ENCODE measurements around the gene DOCK3.
"Not testable (repeated sequence)": the region's sequence is repeated elsewhere in the genome, so short reads cannot be mapped to it uniquely, and the experiment has no call there.

DOCK3 gene

DNA sequence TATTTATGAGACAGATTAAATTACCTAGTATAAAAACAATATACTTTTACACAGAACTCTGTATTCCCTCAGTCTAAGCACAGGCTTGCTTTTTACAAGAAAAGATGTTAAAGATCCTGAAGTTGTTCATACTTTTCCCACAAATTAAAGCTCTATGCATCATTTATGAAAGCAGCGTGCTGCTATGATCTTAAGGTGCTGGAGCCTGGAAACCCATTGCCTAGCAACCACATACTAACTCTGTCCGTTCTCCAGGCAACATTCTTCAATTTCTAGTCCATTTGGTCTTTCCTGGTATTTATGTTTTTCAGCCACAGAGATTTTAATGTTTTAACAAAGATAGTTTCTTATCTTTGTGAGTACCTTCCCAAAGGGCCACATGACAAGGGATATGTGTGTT is 312.0 kb downstream of the DOCK3 start:
- no peak for DNase-seq (ENCODE audit: low spot score)

DNA sequence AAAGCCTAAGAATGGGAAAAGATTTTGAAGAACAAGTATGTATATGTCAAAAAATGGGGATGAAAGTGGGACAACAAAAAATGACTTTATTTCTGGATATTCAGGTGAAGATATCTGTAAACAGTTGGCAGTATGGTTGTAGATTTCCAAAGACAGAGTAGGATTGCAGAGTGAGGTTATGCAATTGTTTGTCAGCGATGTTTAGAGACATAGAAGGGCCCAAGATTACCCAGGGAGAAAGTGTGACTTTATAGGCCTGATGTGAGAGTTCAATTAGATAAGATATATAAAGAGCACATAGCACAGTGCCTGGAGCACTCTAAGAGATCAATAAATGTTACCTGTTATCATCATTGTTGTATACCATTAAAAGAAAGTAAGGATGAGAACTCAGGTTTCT is 319.8 kb downstream of the DOCK3 start:
- no peak for DNase-seq (ENCODE audit: low spot score)

DNA sequence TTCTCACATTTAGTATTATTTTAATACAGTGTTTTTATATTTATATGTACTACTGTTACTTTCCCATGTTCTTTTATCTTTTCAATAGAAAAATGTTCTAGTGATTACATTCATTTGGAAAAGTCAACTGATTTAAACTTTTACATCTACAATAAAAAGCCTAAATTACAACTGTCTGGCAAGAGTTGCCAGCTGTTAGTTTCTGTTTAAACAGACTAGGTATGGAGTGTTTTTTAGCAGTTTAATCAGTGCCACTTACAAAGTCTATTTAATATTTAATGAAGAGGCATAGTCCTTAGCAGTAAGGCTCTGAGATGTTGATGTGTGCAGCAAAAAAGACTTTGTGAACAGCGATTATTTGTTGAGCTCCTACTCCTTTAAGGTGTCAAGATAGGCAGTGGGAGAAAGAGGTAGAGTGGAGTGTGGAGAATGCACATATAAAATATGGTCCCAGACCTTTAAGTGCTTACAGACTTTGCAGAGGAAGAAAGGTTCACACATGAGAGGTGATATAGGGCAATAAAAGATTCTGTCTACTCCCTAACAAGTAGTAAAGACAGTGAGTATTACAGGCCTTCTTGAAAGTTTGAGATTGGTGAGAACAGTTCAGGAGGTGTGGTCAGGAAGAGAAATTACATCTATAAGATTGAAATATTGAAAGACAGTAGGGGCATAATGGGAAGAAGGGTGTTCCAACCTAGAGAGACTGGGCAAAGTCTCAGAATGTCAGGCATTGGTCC is 320.5 kb downstream of the DOCK3 start:
- no peak for DNase-seq (ENCODE audit: low spot score)

DNA sequence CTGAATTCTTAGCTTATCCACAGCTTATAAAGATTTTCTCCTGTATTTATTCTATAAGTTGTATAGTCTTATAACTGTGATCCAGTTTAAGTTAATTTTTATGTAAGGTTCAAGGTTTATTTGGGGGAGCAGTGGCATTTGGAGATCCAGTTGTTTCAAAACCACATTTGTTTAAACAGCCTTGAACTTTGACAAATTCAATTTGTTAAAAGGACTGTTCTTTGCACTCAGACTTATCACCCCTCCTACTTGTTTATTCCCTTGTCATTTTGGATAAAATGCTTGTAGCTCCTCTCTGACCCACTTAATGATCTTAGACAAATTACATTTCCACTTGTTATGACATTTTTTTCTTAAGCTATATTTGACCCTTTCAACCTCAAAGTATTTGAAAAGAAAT is 327.8 kb downstream of the DOCK3 start:
- no peak for DNase-seq (ENCODE audit: low spot score)

DNA sequence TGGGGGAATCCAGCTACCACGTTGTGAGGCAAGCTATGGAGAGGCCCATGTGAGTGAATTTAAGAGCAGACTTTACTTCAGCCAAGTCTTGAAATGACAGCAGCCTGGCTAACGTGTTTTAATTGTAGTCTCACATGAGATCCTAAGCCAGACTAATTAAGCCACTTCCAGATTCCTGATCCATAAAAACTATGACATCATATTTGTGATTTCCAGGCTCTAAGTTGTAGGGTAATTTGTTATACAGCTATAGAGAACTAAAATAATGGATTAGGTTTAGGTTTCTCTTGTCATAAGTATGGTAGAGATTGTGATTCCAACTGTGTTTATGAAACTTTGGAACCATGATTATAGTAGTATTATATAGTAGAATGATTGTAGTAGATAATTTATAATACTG is 329.5 kb downstream of the DOCK3 start:
- DNase-seq (ENCODE audit: low spot score), result no peak

DNA sequence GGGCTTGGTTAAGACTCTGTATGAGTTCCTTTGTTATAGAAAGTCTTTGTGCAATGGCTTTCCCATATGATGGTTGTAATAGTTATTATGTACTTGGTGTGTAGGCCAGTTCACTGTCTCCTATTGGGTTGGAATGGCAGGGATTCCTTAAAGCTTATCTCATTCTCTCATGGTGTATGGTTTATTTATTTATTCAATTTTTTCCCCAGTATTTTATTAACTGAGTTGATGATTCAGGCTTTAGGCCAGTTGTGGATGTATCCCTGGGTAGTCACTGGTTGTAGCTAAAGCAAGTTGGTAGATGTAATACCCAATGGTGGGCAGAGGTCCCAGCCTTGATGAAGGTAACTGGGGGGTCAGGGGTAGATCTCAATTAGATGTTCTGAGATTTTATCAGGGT is 349.4 kb downstream of the DOCK3 start:
- DNase-seq (ENCODE audit: low spot score), result no peak

DNA sequence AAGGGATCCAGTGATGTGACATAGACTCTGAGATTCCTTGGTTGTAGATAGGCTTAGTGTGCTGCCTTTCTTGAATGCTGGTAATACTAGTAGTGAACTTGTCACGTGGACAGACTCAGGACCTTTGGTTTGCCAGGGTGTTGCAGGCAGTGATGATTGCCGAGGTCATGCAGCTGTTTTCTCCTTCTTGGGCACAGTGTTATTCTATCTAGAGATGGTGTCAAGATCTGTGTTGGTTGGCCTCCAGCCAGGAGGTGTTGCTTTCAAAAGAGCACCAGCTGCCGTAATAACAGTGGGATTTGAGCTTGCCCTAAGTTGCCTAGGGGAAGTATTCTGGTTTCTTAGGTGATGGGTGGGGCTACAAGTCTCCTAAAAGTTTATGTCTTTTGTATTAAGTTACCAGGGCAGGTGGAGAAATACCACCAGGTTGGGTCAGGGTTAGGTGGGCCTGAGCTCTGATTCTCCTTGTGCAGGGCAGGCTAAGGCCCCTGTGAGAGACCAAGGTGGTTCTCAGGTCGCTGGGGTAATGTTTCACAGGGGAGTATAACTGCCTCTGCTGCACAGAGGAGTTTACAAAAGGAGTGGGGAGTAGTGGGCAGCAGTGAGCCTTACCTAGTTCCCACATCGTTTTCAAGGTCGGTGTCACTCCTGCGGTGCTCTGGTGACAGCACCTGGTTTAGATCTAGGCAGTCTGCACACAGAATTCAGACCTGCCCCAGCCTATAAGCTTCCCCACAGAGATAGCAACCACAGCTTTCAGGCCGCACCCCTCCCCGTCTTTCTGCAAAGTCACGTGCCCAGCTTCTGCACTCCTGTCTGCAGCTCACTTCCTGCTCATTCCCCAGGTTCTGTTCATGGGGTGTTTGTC is 350.3 kb downstream of the DOCK3 start:
- no peak for DNase-seq (ENCODE audit: low spot score)

DNA sequence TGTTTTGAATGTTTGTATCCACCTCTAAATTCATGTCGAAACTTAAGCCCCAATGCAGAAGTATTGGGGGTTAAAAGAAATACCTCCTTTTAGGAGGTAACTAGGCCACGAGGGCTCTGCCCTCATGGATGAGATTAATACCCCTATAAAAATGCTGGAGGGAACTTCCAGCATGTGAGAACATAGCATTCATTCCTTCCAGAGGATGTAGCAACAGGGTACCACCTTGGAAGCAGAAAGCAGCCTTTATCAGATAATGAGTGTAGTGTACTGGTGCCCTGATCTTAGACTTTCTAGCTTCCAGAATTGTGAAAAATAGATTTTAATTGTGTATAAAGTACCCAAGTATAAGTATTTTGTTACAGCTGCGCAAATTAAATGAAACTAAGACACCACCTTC is 356.9 kb downstream of the DOCK3 start:
- no peak for DNase-seq (ENCODE audit: low spot score)

DNA sequence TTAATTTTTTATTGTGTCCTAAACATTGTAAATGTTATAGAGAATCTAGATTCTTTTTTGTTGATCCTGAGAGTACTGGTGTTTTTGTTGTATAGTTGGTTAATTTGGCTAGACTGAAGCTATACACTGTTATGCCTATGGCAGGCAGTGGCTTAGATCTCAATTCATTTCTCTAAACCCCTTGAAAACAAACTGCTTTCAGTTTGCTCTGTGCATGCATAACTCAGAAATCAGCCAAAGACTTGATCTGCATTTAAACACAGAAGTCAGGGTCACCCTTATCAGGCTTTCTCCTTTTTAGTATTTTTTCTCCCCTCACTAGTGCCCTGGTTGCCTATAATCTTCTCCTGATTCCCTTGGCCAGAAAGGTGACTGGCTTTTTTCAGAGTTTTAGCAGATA is 360.9 kb downstream of the DOCK3 start:
- no peak for DNase-seq (ENCODE audit: low spot score)

DNA sequence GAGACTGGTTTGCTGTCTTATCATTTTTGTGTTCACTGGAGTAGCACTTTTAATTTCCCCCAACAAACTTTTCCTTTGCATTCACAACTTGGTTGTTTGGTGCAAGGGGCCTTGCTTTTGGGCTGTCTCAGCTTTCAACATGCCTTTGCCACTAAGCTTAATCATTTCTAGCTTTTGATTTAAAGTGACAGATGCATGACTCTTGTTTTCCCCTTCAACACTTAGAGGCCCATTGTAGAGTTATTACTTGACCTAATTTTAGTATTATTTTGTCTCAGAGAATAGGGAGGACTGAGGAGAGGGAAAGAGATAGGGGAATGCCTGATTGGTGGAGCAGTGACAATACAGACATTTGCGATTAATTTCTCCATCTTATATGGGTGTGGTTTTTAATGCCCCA is 370.3 kb downstream of the DOCK3 start:
- no peak for DNase-seq (ENCODE audit: low spot score)

DNA sequence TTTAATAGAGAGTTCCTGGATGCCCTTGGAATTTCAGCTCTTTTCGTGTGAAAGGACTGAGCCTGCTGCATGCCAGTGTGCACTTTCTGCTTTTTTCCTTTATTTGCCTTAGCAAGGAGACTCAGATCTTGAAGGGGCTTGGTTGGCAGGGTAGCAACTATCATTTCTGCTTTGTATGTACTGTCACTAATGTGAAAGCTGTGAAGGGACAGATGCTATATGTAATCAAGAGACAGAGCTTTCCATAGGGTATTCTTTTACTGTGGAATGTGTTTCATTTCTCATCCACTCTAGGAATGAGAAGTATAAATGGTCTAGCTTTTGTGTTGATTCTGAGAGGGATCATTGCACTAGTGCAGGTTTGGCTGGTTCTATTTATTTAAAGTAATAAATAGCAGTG is 377.8 kb downstream of the DOCK3 start:
- DNase-seq (ENCODE audit: low spot score), result no peak

DNA sequence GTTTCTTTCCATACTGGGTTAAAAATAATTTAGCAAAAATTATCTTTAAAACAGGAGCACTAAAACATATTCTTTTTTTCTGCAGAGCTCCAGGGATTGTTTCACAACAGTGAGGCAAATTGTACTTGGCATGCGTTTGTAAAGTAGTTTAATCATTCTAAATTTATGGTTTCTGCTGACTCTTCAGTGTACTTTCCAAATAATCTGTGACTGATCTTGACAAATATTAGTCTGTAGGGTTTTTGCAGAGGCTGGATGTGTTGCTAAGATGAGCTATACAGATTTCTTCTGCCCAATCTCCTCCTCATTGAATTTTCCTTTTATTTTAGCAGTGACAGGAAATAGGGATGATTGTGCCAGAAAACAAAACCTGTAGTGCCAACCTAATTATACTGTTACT is 382.4 kb downstream of the DOCK3 start:
- DNase-seq (ENCODE audit: low spot score), result no peak

DNA sequence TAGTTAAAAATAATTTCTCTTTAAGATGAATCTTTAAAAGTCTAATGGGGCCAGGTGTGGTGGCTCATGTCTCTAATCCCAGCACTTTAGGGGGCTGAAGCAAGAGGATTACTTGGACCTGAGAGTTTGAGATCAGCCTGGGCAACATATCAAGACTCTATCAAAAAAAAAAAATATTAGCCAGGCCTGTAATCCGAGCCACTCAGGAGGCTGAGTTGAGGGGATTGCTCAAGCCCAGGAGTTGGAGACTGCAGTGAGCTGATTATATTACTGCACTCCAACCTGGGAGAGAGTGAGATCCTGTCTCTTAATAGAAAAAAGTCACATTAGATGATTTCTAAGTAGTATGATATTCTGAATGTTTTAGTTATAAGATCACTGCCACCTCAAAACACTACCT is 388.3 kb downstream of the DOCK3 start:
- DNase-seq (ENCODE audit: low spot score), result no peak

DNA sequence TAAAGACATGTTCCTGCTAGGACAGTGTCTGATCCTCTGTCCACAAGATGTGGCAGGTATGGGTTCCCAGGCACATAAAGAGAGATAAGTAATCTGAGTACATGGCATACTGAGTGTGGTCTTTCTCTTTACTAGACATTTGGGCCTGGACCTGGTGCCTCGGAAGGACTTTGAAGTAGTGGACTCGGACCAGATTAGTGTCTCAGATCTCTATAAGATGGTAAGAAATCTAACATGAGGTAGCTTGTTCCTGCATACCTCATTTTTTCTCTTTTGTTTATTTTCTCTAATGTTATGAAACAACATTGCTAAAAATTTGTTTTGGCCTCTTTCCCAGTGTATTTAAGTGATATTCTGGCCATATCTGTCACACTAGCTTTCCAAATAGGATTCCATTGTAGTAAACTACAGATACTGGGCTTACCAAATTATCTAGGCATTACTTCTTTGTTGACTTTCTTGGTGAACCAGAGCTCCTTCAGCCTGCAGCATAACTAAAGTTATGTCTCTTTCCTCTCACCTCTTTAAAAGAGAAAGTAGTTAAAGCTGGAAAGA is 400.6 kb downstream of the DOCK3 start:
- no peak for DNase-seq (ENCODE audit: low spot score)

DNA sequence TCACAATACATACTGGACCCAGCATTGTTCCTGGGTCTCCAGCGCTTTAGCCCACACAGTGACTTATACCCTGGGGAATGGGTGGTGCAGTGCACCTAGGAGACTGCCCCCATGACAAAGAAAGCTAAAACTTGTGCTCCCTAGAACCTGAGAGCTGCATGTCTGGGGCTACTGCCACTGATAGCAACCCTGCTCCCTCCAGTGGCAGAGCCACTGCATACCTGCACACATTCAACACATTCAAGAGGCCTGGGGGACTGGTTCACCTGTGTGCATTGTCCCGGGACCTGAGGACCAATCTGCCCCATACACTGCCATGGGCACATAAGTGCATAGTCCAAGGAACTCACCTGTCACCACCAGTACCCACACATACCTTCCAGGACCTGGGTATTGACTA is 407.6 kb downstream of the DOCK3 start:
- DNase-seq (ENCODE audit: low spot score), result no peak

DNA sequence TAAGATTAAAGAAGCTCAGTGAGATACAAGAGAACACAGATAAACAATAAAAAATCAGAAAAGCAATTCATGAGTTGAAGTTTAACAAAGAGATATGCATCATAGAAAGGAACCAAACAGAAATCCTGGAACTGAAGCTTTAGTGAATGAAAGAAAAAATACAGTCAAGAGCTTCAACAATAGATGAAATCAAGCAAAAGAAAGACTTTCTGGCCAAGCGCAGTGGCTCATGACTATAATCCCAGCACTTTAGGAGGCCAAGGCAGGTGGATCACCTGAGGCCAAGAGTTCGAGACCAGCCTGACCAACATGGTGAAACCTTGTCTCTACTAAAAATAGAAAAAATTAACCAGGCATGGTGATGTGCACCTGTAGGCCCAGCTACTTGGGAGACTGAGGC is 408.8 kb downstream of the DOCK3 start:
- no peak for DNase-seq (ENCODE audit: low spot score)

DNA sequence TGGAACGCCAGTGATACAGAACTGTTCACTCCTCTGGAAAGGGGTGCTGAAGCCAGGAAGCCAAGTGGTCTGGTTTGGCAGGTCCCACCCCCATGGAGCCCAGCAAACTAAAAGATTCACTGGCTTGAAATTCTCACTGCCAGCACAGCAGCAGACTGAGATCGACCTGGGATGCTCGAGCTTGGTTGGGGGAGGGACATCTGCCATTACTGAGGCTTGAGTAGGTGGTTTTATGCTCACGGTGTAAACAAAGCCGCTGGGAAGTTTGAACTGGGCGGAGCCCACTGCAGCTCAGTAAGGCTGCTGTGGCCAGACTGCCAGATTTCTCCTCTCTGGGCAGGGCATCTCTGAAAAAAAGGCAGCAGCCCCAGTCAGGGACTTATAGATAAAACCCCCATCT is 417.4 kb downstream of the DOCK3 start:
- DNase-seq (ENCODE audit: low spot score), result not testable (repeated sequence)

DNA sequence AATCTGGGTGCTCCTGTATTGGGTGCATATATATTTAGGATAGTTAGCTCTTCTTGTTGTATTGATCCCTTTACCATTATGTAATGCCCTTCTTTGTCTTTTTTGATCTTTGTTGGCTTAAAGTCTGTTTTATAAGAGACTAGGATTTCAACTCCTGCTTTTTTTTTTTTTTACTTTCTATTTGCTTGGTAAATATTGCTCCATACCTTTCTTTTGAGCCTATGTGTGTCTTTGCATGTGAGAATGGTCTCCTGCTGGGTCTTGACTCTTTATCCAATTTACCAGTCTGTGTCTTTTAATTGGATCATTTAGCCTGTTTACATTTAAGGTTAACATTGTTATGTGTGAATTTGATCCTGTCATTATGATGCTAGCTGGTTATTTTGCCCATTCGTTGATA is 420.1 kb downstream of the DOCK3 start:
- DNase-seq (ENCODE audit: low spot score), result not testable (repeated sequence)

DNA sequence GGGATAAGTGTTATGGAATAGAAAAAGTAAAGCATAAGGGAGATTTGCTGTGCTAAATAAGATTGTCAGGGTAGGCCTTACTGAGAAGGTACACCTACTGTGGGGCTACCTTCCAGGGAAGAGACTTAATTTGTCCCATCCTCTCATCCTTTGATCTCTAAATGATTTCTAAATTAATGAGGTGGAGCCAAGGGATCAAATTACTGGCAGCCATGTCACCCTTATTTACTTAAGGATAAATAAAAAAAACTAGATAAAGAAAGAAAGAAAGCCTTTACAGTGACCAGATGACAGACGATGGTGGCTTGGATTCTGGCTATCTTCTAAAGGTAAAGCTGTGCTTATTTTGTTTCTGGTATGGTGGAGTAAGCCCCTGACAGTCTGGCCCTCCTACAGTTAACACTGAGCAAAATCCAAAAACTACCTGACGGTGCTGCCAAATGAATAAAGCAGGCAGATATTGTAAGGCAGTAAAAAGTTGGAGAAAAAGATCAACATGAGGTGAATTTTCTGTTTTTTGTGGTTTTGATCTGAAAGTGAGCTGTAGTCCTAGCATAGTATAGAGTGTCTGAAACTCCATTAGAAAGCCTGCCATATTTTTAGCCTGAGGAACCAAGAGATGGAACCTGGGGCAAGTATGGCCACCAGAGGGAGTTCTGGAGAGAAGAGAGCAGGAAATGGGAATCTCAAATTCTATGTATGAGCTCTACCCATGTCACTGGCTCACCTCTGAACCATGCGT is 425.2 kb downstream of the DOCK3 start:
- peak; percentile 81 for DNase-seq (ENCODE audit: low spot score)

DNA sequence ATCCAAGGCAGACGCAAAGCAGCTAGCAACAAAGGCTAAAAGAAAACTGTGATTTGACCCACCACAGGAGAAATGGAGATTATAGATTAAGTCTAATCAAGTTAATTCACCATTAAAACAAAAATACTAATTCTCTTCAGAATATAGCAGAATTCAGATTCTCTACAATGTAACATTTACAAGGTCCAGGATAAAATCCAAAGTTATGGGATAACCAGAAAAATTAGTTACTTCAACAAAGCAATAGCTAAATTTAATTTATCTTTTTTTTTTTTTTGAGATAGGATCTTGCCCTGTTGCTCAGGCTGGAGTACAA is 425.8 kb downstream of the DOCK3 start:
- DNase-seq (ENCODE audit: low spot score), result no peak

DNA sequence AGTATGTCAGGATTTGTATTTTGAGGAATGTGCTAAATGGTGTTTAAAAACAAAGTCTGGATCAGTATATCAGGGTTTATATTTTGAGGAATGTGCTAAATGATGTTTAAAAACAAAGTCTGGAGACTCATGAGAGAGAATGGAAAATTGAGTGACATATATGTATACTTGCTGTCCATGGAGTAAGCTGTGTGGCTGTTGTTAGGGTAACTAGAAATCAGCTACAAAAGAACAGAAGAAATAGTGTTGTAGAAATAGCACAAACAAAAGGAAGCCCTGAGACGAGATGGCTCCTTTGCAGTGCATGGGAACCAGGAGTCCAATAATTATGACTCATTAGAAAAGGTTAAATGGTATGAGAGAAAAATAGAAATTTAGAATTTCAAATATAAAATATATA is 427.7 kb downstream of the DOCK3 start:
- no peak for DNase-seq (ENCODE audit: low spot score)

DNA sequence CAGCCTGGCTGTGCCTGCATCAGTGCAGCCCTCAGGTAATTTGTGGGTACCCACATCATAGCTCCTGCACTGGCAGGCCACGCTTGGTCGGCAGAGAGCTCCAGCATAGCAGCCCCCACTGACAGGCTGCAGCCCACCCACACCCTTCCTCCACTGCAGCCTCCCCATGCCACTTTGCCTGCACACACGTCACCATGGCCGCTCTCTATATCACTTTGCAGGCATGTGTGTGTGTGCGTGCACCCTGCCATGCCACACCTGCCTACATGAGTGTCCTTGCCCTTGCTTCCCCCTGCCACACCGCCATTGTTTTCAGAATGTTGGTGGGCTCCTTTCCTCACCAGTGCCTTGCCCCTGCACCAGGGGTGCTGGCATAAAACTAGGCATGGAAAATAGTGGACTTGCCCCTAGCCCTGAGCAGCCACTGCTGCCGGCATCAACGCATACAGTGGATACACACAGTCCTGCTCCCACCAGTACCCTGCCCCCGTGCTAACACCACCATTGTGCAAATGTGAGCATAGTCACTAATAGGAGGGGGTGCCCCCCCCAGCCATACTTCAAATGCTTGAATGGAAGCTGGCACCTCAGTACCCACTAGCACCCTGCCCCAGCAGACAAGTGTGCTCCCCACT is 431.6 kb downstream of the DOCK3 start:
- no peak for DNase-seq (ENCODE audit: low spot score)
